HepG2 (cell line): Measurements from ENCODE around the gene SLFN14. TPM values are rescaled to one million over a fixed set of nuclear protein-coding genes. Genes with fewer than 3 reads are reported as not detected.
A peak's percentile ranks its signal among the peaks of the same experiment; 100 is the strongest.

ENCODE experiments used
- ATAC-seq: fragments of 200-7000 bp; cut with Tn5 transposase; 3 replicates; pipeline ENCODE4 v1.9.1; 2020; ENCODE audit warnings: mild to moderate bottlenecking, moderate library complexity
- BruUV-seq: library from RNA; stranded (reverse); fragments of 400-500 nt; replicated peaks from 2 replicates; lab custom pipeline; 2021; lab: Mats Ljungman, UMichigan
- CTCF ChIA-PET: fragments of 300-600 bp; formaldehyde crosslinking; extraction: SDS; loops from one replicate; lab custom pipeline; 2021; ENCODE audit warnings: low total read pairs, inconsistent platforms, low intra/inter-chr PET ratio; lab: Yijun Ruan, JAX
- POLR2A ChIA-PET: fragments of 350-600 bp; sonication (Branson Sonifier 250); formaldehyde crosslinking; loops from one replicate; lab custom pipeline; 2020; ENCODE audit warnings: antibody characterized with exemption, inconsistent platforms; lab: Yijun Ruan, JAX
- DNase-seq: peaks from one replicate; pipeline ENCODE4 v3.0.0-alpha.2; 2015; ENCODE audit warnings: low spot score
- FAIRE-seq: peaks from 3 replicates; lab custom pipeline; 2011; peaks lifted over from hg19 to GRCh38; lab: Jason Lieb, UNC
- H2AFZ ChIP-seq: one replicate; pipeline ENCODE4 v1.6.1; 2011; ENCODE audit warnings: low read length, inconsistent platforms
- H3K27ac ChIP-seq: fragments of 300-600 bp; 3 replicates; pipeline ENCODE4 v1.8.0; 2011; ENCODE audit warnings: mixed run types, mild to moderate bottlenecking, mixed read lengths, low read length, inconsistent platforms; ENCODE audit not compliant: insufficient read depth; ENCODE audit errors: extremely low read length
- H3K27me3 ChIP-seq, 2 experiments: fragments of 200-600 bp in 1 of 2; 2 replicates in 1 of 2; 3 replicates in 1 of 2; pipeline versions ENCODE4 v1.6.0 to v1.8.0; 2011; ENCODE audit warnings: low read length in 2 of 2, mild to moderate bottlenecking in 2 of 2, moderate library complexity in 2 of 2, inconsistent platforms in 1 of 2; ENCODE audit not compliant: insufficient read depth in 2 of 2, control insufficient read depth in 1 of 2
- H3K36me3 ChIP-seq, 2 experiments: fragments of 200-600 bp in 1 of 2; replicated peaks in 1 of 2; 2 replicates in 1 of 2; 3 replicates in 1 of 2; pipeline versions ENCODE4 v1.5.1 to v1.8.0; 2011; ENCODE audit warnings: low read length in 2 of 2, inconsistent platforms in 1 of 2; ENCODE audit not compliant: insufficient read depth in 2 of 2, control insufficient read depth in 1 of 2
- H3K4me1 ChIP-seq: 2 replicates; pipeline ENCODE4 v1.5.1; 2012; ENCODE audit warnings: low read length, inconsistent platforms; ENCODE audit not compliant: insufficient read depth
- H3K4me2 ChIP-seq: 2 replicates; pipeline ENCODE4 v1.6.0; 2011; ENCODE audit warnings: low read depth, low read length, inconsistent platforms
- H3K4me3 ChIP-seq, 3 experiments: fragments of 200-600 bp in 1 of 3; sonication (generic), shearing (Covaris generic) in 1 of 3; replicated peaks in 1 of 3; 2 replicates each; pipeline ENCODE4 v1.5.1; 2011 to 2016; ENCODE audit warnings: low read length in 3 of 3, inconsistent platforms in 2 of 3, low read depth in 2 of 3, mild to moderate bottlenecking in 2 of 3, control low read depth in 1 of 3, mixed read lengths in 1 of 3; ENCODE audit not compliant: insufficient read depth in 1 of 3
- H3K79me2 ChIP-seq: one replicate; pipeline ENCODE4 v1.6.1; 2011; ENCODE audit warnings: low read length, inconsistent platforms; ENCODE audit not compliant: insufficient read depth
- H3K9ac ChIP-seq: 2 replicates; pipeline ENCODE4 v1.6.0; 2011; ENCODE audit warnings: mild to moderate bottlenecking, low read depth, low read length, inconsistent platforms; ENCODE audit not compliant: insufficient read depth
- H3K9me3 ChIP-seq: 2 replicates; pipeline ENCODE4 v1.5.1; 2012; ENCODE audit warnings: mild to moderate bottlenecking, low read length
- H4K20me1 ChIP-seq: 2 replicates; pipeline ENCODE4 v1.6.0; 2011; ENCODE audit warnings: inconsistent platforms, mild to moderate bottlenecking, low read length, moderate library complexity; ENCODE audit not compliant: insufficient read depth
- AHR ChIP-seq: IDR thresholded peaks from 2 replicates; pipeline ENCODE4 v1.6.1; 2018; ENCODE audit warnings: missing genetic modification reagents, missing compliant biosample characterization
- ATF5 ChIP-seq: sonication (generic); formaldehyde crosslinking; IDR thresholded peaks from 2 replicates; pipeline ENCODE4 v1.4.0; 2020; ENCODE audit warnings: mild to moderate bottlenecking, low read depth, missing genetic modification reagents
- CHD4 ChIP-seq: fragments of 200-600 bp; sonication (generic); IDR thresholded peaks from 2 replicates; pipeline ENCODE4 v1.7.0; 2017; ENCODE audit warnings: mild to moderate bottlenecking, low read length, borderline replicate concordance
- KLF13 ChIP-seq: sonication (generic); formaldehyde crosslinking; IDR thresholded peaks from 2 replicates; pipeline ENCODE4 v1.4.0; 2020; ENCODE audit warnings: mild to moderate bottlenecking, missing genetic modification reagents
- NONO ChIP-seq, 2 experiments: fragments of 450-650 bp in 1 of 2; sonication (generic) in 1 of 2; formaldehyde crosslinking in 1 of 2; IDR thresholded peaks in 1 of 2; conservative IDR thresholded peaks in 1 of 2; 2 replicates each; pipeline versions ENCODE4 v1.6.1 to v1.8.0; 2017 to 2022; ENCODE audit warnings: mild to moderate bottlenecking in 1 of 2, missing genetic modification reagents in 1 of 2, moderate library complexity in 1 of 2
- PHF21A ChIP-seq: sonication (generic); formaldehyde crosslinking; IDR thresholded peaks from 2 replicates; pipeline ENCODE4 v1.5.0; 2020; ENCODE audit warnings: mild to moderate bottlenecking, missing genetic modification reagents
- ZNF34 ChIP-seq: sonication (generic); formaldehyde crosslinking; IDR thresholded peaks from 2 replicates; pipeline ENCODE4 v1.4.0; 2020; ENCODE audit warnings: mild to moderate bottlenecking, missing genetic modification reagents, borderline replicate concordance
- ZNF407 ChIP-seq: sonication (generic); formaldehyde crosslinking; IDR thresholded peaks from one replicate; pipeline ENCODE4 v1.5.1; 2020; ENCODE audit warnings: mild to moderate bottlenecking, missing genetic modification reagents; ENCODE audit errors: not compliant biosample characterization
- ZNF556 ChIP-seq: sonication (generic); formaldehyde crosslinking; IDR thresholded peaks from 2 replicates; pipeline ENCODE4 v1.4.0; 2020; ENCODE audit warnings: mild to moderate bottlenecking, missing genetic modification reagents, borderline replicate concordance
- ZNF850 ChIP-seq: sonication (generic); formaldehyde crosslinking; conservative IDR thresholded peaks from 2 replicates; pipeline ENCODE4 v1.9.0; 2021; ENCODE audit warnings: mild to moderate bottlenecking, missing genetic modification reagents
- WGBS: methylation state at CpG from one replicate; pipeline ENCODE4 v1.1.6; 2017; ENCODE audit warnings: low lambda C conversion rate; 5-methylcytosine and 5-hydroxymethylcytosine counted together
- in situ Hi-C: cut with HindIII; loops from 2 replicates; pipeline ENCODE4 v1.10.0; 2017; ENCODE audit warnings: low pct_unique_long_range_greater_than_20kb; ENCODE audit not compliant: extremely low pct_ligation_motif_present
- intact Hi-C: fragments of 100-400 bp; cut with micrococcal nuclease; formaldehyde crosslinking; loops from one replicate; pipeline ENCODE4 v1.10.0; 2022; ENCODE audit not compliant: unreplicated experiment
- polyA plus RNA-seq, 8 experiments: library from polyadenylated mRNA; depleted of rRNA in 3 of 8; stranded (reverse) in 7 of 8; unstranded in 1 of 8; fragments of >200 nt; fragmentation: Illumina TruSeq in 4 of 8; extraction: Trizol in 4 of 8; gene quantifications; 2 replicates each; pipeline versions ENCODE4 v1.2.1 to v1.2.3, GENCODE V29; 2011 to 2016; ENCODE audit warnings: low read depth in 4 of 8, missing spikeins in 1 of 8, mixed read lengths in 1 of 8; ENCODE audit not compliant: insufficient read depth in 1 of 8
- total RNA-seq, 5 experiments: library from RNA; depleted of rRNA; stranded (reverse); fragments of >200 nt; fragmentation: Illumina TruSeq; extraction: Trizol; gene quantifications; 2 replicates each; pipeline ENCODE4 v1.2.3, GENCODE V29; 2016; ENCODE audit warnings: low read depth in 1 of 5
- TF ChIP-seq, protein P1 (sequence below): sonication (generic); formaldehyde crosslinking; IDR thresholded peaks from 2 replicates; pipeline ENCODE4 v1.4.0; 2020; ENCODE audit warnings: missing genetic modification reagents

SLFN14 gene
- total and polyA plus RNA-seq, 2 of the 13 experiments (the other 11 are each of a cell fraction or from before 2014, with no cell fraction given) = not detected

- TSS peak; percentile 99 for BruUV-seq
- TF ChIP-seq AHR (CRISPR knock-in tag) = no peak
- no peak for TF ChIP-seq NONO (IDR thresholded peaks at IDR 0.05)
- TF ChIP-seq NONO (CRISPR knock-in tag; conservative IDR thresholded peaks at IDR 0.05) = 0 out of 2 replicates have a peak, but pooled peaks have one; percentile 14
- TF ChIP-seq ZNF34 (CRISPR knock-in tag) = peak; percentile 10; the same call in 1 of the 2 replicates
- peak; percentile 30; the same call in 1 of the 2 replicates for TF ChIP-seq CHD4
- no peak for TF ChIP-seq ZNF556
- TF ChIP-seq PHF21A = 0 out of 2 replicates have a peak, but pooled peaks have one; percentile 8
- peak; percentile 6 for TF ChIP-seq ZNF407
- TF ChIP-seq ATF5 (CRISPR knock-in tag) = 0 out of 2 replicates have a peak, but pooled peaks have one; percentile 12
- TF ChIP-seq, protein P1, sequence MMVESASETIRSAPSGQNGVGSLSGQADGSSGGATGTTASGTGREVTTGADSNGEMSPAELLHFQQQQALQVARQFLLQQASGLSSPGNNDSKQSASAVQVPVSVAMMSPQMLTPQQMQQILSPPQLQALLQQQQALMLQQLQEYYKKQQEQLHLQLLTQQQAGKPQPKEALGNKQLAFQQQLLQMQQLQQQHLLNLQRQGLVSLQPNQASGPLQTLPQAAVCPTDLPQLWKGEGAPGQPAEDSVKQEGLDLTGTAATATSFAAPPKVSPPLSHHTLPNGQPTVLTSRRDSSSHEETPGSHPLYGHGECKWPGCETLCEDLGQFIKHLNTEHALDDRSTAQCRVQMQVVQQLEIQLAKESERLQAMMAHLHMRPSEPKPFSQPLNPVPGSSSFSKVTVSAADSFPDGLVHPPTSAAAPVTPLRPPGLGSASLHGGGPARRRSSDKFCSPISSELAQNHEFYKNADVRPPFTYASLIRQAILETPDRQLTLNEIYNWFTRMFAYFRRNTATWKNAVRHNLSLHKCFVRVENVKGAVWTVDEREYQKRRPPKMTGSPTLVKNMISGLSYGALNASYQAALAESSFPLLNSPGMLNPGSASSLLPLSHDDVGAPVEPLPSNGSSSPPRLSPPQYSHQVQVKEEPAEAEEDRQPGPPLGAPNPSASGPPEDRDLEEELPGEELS (CRISPR knock-in tag) = no peak
- no peak for TF ChIP-seq KLF13 (CRISPR knock-in tag)
- no peak for TF ChIP-seq ZNF850
Measured at GRCh38 chr17:35586569-35587073, 26.0 kb upstream of the SLFN14 start.

More at GRCh38 chr17:35586569-35587073, 26.0 kb upstream of the SLFN14 start:
- Histone ChIP-seq H2AFZ (peak overlapping the region; percentile 58), H3K4me1 (peaks cover 26% of the 10 kb centered on the region), H3K9ac (peak overlapping the region; percentile 86), H3K79me2 (peaks cover 37% of the 10 kb centered on the region), H3K4me3 (peak overlapping the region; percentile 67 to 92 (median 89); a peak in 5 of 6 replicates), H3K9me3 (no peaks in the 10 kb centered on the region), H3K4me2 (peak overlapping the region; percentile 79), H3K27ac (peak overlapping the region; percentile 61), H3K36me3 (no peaks in the 10 kb centered on the region), H4K20me1 (no peaks in the 10 kb centered on the region), H3K27me3 (no peaks in the 10 kb centered on the region; a peak in 1 of 5 replicates)
- ChIA-PET POLR2A (interaction anchor here (0.8 to 4.2 kb wide), 4 partner anchors 8 to 222 kb away, joined by 3 to 73 read pairs (median 6); partner anchors contain the start of gene PEX12), CTCF (no interaction called here)
- ATAC-seq (no peak), FAIRE-seq (no peak), DNase-seq (no peak)
- intact Hi-C loops (no loop called here), in situ Hi-C loops (no loop called here)
- 88% methylated on average over 7 of the region's 7 CpGs for WGBS
